ENCODE measurements around the gene MAS1L.

Gene MAS1L

DNA sequence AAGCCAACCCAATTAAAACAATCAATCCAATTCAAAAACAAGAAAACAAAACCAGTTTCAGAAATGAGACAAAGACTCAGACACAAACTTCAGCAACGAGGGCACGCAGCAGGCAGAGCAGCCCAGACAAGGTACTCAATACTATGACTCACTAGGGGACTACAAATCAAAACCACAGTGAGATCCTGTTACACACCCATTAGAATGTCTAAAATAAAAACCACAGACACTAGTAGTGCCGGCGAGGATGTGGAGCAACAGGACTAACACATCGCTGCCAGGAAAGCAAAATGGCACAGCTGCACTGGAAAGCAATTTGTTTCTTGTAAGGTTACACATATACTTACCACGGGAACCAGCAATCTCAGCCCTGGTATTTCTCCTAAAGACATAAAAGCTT, 28.4 kb upstream of the MAS1L start:
- peak; percentile 44 for DNase-seq (ENCODE audit: low read depth)
- no peak overlapping the region for H3K4me3 ChIP-seq (ENCODE audit: low read depth, low read length)
- TF ChIP-seq, protein P1, sequence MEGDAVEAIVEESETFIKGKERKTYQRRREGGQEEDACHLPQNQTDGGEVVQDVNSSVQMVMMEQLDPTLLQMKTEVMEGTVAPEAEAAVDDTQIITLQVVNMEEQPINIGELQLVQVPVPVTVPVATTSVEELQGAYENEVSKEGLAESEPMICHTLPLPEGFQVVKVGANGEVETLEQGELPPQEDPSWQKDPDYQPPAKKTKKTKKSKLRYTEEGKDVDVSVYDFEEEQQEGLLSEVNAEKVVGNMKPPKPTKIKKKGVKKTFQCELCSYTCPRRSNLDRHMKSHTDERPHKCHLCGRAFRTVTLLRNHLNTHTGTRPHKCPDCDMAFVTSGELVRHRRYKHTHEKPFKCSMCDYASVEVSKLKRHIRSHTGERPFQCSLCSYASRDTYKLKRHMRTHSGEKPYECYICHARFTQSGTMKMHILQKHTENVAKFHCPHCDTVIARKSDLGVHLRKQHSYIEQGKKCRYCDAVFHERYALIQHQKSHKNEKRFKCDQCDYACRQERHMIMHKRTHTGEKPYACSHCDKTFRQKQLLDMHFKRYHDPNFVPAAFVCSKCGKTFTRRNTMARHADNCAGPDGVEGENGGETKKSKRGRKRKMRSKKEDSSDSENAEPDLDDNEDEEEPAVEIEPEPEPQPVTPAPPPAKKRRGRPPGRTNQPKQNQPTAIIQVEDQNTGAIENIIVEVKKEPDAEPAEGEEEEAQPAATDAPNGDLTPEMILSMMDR (conservative IDR thresholded peaks at IDR 0.05; ENCODE audit: low read depth, low read length): no peak

DNA sequence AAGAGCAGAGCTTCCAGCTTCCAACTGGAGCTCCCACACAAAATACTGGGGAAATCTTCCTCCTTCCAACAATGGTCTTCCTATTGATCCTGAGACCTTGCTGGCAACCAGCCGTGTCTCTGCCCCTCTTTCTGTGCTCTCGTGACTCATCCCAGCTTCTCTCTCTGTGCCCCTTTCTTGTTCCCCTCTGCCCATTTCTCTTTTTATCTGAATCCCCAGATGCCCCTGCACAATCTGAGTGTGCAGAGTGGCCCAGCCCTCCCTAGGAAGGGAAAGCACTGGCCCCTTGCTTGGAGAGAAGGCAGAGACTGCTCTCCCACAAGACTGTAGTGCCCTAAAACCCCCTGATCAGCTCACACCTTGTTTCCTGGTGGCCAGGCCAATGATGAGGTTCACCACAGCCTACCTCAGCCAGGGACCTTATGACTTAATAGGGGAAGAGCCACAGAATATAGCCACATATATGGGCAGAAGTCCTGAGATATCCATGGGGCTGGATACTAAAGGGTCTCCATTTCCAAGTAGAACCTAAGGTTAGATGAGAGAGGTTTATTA, 23.1 kb upstream of the MAS1L start:
- no peak overlapping the region for H3K4me3 ChIP-seq (ENCODE audit: low read depth, low read length)
- TF ChIP-seq, protein P1 (conservative IDR thresholded peaks at IDR 0.05; ENCODE audit: low read depth, low read length): no peak

DNA sequence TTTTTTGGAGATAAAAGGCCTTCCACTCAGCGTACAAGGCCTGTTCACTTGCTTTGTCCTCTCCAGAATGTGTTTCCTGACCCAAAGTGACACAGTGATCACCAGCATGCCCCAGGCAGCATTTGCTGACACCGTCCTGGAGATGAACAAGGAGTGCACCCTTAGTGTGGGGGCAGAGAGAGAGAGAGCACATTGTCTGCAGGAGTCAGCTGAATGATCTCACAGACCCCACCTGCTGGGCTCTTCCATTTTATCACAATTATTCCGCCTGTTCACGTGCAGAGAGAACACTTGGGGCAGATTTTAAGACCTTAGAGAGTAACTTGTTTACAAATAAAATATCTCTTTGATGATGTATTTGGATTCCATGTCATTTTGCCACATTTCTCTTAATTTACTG, 22.4 kb upstream of the MAS1L start:
- TF ChIP-seq, protein P1 (conservative IDR thresholded peaks at IDR 0.05; ENCODE audit: low read depth, low read length): no peak
- DNase-seq (ENCODE audit: low read depth): no peak
- no peak overlapping the region for H3K4me3 ChIP-seq (ENCODE audit: low read depth, low read length)

More for the DNA sequence above, 23.1 kb upstream of the MAS1L start:
- DNase-seq (ENCODE audit: low read depth): no peak

DNA sequence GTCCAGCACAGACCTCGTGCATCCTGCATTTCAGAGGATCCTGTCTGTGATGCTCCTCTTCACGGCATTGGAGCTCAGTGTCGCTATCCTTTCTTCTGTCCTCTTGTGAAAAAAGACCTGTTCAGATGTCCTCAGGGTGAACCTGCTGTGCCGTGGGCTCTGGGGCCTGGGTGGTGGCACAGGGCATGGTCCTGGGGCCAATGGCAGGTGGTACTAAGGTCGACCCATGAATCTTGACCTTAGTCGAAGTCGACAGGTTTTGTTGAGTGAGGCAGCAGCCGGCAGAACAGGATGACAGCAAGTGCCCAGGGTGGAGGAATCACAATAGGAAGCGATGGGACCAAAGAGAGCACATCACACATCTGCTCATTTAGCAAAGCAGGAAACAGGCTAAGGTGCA, 22.0 kb upstream of the MAS1L start:
- H3K4me3 ChIP-seq (ENCODE audit: low read depth, low read length): no peak overlapping the region
- no peak for DNase-seq (ENCODE audit: low read depth)
- TF ChIP-seq, protein P1 (conservative IDR thresholded peaks at IDR 0.05; ENCODE audit: low read depth, low read length): no peak

DNA sequence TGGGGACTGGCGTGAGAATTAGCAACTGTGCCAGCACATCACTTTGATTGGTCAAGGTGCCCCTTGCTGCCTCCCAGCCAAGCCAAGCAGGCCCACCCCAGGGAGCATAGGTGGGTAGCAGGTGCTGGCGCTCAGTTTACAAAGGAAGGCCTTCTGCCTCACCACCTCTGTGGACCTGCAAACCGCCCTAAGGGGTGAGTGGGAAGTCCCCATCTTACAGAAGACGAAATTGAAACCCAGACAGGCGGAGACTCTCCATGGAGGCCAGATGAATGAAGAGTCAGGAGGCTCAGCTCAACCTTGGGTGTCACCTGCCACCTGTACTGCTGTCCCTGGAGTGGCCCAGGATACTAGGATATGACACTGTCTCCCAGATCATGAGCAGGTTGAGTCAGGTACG, 21.5 kb upstream of the MAS1L start:
- DNase-seq (ENCODE audit: low read depth): no peak
- TF ChIP-seq, protein P1 (conservative IDR thresholded peaks at IDR 0.05; ENCODE audit: low read depth, low read length): no peak
- H3K4me3 ChIP-seq (ENCODE audit: low read depth, low read length): no peak overlapping the region

DNA sequence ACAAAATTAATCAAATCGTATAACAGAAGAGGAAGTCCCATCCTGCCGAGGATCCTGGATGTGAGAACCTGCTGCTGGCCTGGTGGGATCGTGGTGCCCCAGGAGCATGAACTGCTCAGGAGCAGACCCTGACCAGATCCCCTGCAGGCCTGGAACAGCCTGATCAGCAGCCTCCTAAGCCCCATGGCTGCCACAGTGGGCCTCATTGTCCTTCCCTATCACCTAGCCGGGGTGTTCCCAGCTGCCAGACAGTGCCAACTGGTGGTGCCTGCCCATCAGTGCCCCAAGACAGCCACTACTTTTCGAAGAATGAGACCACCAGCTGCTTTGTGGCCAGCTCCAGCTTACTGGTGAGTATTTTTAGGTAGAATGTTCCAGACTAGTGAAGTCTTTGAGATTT, 19.6 kb upstream of the MAS1L start:
- no peak for DNase-seq (ENCODE audit: low read depth)
- TF ChIP-seq, protein P1 (conservative IDR thresholded peaks at IDR 0.05; ENCODE audit: low read depth, low read length): no peak
- no peak overlapping the region for H3K4me3 ChIP-seq (ENCODE audit: low read depth, low read length)

DNA sequence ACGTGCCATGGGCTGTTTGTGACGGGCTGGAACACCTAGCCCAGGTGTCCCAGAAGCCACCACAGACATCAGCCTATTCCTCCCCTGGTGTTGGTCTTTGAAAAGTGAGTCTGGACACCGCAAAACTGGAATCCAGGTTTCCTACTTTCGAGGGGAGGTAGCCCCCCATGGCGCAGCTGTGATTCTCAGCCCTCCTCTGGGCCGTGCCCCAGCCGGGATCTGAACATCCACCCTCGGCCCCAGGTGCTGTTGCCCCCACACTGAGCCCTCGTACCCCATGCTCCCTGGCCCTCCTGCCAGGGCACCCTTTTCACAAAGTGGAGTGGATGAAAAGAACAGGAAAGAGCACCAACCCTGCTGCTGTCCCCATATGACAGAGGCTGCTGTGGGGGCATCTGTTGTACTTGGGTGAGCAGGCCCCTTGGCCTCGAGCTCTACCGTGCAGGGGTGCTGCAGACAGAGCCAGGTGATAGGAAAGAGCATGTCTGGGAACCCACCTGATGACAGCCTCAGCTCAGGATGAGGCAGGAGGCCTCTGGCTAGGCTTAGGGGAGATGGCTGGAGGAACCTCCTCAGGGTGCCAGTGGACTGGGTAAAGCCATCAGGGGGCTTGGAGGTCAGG, 18.8 kb upstream of the MAS1L start:
- H3K4me3 ChIP-seq (ENCODE audit: low read depth, low read length): no peak overlapping the region
- DNase-seq (ENCODE audit: low read depth): no peak
- TF ChIP-seq, protein P1 (conservative IDR thresholded peaks at IDR 0.05; ENCODE audit: low read depth, low read length): no peak
